ENCODE results near the gene SYNJ2. TPM values are rescaled to one million over a fixed set of nuclear protein-coding genes. Genes with fewer than 3 reads are reported as not detected.

The SYNJ2 gene
- total RNA-seq, 4 donors from 2014 or later: 2.2 to 7.9 (median 3.1) TPM

DNA sequence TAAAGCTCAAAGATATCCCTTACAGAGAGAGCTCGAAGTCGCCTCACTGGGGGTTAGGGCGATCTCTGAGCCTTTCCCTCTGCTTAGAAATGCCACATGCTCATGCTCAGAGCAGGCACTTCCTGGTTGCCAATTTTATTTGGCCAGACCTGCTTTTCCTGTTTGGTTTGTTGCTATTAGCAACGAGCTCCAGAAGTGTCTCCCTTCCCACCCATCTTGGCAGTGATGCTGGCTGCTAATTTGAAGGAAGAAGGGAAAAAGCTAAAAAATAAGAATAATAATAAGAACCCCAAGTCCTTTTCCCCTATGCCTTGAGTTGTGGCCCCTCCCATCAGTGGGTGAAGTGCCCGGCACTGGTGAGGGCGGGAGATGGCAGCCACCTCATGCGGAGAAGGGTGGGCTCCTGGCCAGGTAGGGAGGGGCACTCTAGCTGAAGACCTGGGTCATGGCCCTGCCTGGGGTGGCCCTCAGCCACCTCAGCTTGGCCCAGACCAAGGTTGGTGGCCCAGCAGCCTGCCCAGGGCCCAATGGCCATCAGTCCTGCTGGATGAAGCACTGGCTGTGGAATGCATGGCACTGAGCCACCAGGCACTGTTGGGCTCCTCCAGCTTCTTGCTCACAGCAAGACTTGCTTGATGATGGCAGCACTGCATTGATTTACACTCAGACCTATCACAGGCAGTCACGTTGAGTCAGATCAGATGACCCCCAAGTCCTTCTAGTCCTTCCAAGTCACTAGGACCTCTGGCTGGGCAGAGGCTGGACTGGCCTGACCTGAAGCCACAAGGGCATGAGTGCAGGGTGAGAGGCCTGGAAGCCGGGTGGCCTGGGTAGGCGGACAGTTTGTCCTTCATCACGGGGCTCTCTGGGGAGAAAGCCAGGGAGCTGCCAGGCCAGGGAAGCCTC is 79.0 kb downstream of the SYNJ2 start:
- TF ChIP-seq, protein P1, sequence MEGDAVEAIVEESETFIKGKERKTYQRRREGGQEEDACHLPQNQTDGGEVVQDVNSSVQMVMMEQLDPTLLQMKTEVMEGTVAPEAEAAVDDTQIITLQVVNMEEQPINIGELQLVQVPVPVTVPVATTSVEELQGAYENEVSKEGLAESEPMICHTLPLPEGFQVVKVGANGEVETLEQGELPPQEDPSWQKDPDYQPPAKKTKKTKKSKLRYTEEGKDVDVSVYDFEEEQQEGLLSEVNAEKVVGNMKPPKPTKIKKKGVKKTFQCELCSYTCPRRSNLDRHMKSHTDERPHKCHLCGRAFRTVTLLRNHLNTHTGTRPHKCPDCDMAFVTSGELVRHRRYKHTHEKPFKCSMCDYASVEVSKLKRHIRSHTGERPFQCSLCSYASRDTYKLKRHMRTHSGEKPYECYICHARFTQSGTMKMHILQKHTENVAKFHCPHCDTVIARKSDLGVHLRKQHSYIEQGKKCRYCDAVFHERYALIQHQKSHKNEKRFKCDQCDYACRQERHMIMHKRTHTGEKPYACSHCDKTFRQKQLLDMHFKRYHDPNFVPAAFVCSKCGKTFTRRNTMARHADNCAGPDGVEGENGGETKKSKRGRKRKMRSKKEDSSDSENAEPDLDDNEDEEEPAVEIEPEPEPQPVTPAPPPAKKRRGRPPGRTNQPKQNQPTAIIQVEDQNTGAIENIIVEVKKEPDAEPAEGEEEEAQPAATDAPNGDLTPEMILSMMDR (IDR thresholded peaks at IDR 0.05; ENCODE audit: low read depth): no peak

DNA sequence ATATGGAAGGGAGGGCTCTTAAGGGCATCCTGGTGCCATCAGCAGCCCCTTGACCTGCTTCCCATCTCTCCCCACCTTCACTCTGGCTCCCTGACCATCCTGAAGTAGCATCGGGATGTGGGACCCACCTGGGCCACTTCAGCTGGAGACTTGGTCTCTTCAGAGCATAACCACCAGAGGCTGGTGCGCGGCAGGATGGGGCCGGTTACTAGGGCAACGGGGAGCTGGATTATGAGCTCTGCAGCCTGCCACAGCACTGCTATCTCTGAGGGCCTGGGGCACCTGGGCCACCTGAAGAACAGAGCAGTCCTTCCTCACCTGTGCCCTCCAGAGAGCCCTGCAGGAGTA is 79.7 kb downstream of the SYNJ2 start:
- TF ChIP-seq, protein P1 (IDR thresholded peaks at IDR 0.05; ENCODE audit: low read depth): no peak

DNA sequence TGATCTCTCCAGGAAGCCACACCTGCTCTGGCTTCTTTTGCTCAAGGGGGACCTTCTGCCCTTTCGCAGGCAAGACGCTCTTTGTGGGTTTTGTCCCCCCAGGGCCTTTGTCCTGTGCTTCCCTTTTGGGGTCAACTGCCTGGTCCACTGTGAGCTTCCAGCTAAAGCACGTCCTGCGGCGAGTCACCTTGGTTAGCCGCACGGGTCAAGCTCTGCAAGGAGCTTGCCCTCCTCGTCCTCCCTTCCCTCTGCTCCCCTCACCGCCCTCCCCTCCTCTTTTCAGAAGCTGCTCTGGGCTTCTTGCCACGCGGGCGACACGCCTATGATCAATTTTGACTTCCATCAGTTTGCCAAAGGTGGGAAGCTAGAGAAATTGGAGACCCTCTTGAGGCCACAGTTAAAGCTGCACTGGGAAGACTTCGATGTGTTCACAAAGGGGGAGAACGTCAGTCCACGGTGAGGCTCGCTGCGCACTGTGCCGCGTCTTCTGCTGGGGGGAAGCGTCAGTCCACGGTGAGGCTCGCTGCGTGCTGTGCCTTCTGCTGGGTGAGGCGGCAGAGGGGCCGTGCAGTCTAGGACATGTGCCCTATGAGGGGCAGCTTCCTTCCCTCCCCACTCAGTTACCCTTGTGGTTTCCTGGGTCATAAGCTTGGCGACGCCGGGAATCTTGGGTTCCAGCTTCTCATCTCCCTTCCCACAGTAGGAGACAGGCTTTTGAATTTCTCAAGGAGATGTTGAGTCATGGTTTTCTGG is 80.2 kb downstream of the SYNJ2 start:
- TF ChIP-seq, protein P1 (IDR thresholded peaks at IDR 0.05; ENCODE audit: low read depth): no peak

DNA sequence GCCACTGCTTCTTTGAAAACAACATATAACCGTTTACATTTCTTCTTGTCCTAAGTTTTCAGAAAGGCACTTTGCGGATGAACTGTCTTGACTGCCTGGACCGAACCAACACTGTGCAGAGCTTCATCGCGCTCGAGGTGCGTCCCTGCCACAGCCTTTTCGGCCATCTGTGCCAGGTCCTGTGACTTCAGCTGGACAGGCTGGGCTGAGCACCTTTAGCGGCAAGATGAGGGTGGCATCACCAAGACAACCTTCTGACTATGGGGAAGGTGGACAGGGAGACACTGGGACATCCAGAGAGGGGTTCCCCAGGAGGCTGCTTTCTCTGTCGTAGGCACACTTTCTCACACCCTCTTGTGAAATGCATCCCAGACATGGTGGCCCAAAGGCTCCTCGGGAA is 82.1 kb downstream of the SYNJ2 start:
- TF ChIP-seq, protein P1 (IDR thresholded peaks at IDR 0.05; ENCODE audit: low read depth): no peak

DNA sequence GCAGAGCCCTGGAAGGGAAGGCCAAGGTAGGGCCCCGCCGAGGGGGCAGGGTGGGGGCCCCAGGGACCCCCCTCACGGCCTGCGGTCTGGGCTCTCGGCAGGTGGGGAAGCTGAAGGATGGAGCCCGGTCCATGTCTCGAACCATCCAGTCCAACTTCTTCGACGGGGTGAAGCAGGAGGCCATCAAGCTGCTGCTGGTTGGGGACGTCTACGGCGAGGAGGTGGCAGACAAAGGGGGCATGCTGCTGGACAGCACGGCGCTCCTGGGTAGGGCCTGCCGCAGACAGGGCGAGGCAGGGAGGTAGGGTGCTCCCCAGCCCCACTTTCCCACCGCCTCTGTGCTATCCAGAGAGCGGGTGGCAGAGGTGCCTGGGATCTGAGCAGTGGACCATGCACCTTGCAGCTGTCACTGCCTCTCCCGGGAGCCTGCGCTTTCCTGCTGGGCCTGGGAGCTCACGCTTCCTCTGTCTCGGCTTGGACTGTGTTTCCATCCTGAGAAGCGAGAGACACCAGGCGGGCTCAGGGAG is 83.1 kb downstream of the SYNJ2 start:
- TF ChIP-seq, protein P1 (IDR thresholded peaks at IDR 0.05; ENCODE audit: low read depth): no peak

DNA sequence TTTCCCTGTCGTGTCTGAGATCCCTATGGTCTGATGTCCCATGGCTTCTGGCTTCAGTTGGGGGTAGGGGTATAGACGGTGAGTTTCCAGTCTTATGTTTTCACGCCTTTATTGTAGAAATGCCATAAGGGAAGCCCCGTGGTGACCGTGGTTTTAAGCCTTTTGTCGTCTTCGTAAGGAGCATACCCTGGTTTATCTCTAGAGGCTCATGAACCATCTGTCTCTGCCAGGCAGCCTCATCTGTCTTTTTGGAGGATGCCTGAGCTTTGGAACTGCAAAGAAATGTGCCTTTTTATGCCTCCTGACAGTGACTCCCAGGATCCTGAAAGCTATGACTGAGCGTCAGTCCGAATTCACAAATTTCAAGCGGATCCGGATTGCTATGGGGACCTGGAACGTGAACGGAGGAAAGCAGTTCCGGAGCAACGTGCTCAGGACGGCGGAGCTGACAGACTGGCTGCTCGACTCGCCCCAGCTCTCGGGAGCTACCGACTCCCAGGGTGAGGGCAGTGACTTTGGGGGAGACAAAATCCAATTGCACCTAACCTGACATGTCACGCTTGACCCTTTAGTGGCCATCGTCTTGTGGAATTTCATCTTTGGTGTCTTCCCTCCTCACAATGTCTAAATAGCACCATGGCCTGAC is 84.6 kb downstream of the SYNJ2 start:
- TF ChIP-seq, protein P1 (IDR thresholded peaks at IDR 0.05; ENCODE audit: low read depth): no peak
